Upper lobe of left lung (tissue), 4 donors: ENCODE data around the gene NXT1.

Experiments
- POLR2AphosphoS5 ChIP-seq, 2 donors: sonication (generic); formaldehyde crosslinking; IDR thresholded peaks; one replicate each; pipeline ENCODE4 v1.5.1; 2017; ENCODE audit warnings: antibody characterized with exemption in 2 of 2
- TF ChIP-seq, protein P1 (sequence below), 6 experiments: fragments of 450-650 bp in 4 of 6; fragments of 200-600 bp in 2 of 6; sonication (generic) in 2 of 6; IDR thresholded peaks; one replicate each; pipeline ENCODE4 v1.5.1; 2016 to 2019; ENCODE audit warnings: antibody characterized with exemption in 6 of 6

DNA sequence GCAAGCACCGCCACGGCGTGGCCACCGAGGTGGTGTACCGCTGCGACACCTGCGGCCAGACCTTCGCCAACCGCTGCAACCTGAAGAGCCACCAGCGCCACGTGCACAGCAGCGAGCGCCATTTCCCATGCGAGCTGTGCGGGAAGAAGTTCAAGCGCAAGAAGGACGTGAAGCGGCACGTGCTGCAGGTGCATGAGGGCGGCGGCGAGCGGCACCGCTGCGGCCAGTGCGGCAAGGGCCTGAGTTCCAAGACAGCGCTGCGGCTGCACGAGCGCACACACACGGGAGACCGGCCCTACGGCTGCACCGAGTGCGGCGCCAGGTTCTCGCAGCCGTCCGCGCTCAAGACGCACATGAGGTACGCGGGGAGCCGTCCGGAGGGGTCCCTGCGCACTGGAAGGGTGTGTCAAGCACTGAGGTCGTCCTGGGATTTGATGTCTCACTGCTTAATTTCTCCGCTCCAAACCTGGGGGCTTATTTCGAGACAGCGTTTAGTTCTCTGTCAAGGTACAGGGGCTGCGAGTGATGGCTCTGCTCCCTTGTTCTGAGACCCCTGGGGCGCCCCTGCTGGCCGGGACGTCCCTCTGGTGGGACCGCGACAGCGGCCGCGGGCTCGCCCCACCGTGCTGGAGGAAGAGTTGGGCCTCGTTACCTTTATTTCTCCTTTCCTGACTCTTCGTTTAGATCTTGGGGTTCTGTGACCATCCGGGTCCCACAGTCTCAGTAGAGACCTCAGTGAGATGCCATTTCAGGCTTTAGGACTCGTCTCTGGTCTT lies 15.0 kb downstream of the NXT1 start:
- TF ChIP-seq, protein P1, sequence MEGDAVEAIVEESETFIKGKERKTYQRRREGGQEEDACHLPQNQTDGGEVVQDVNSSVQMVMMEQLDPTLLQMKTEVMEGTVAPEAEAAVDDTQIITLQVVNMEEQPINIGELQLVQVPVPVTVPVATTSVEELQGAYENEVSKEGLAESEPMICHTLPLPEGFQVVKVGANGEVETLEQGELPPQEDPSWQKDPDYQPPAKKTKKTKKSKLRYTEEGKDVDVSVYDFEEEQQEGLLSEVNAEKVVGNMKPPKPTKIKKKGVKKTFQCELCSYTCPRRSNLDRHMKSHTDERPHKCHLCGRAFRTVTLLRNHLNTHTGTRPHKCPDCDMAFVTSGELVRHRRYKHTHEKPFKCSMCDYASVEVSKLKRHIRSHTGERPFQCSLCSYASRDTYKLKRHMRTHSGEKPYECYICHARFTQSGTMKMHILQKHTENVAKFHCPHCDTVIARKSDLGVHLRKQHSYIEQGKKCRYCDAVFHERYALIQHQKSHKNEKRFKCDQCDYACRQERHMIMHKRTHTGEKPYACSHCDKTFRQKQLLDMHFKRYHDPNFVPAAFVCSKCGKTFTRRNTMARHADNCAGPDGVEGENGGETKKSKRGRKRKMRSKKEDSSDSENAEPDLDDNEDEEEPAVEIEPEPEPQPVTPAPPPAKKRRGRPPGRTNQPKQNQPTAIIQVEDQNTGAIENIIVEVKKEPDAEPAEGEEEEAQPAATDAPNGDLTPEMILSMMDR (IDR thresholded peaks at IDR 0.05) = no peak
- no peak for TF ChIP-seq POLR2AphosphoS5 (IDR thresholded peaks at IDR 0.05)
